Lower leg skin (tissue), 3 donors: ENCODE measurements around the gene PABPN1.

ENCODE experiments used
- CTCF ChIP-seq, 3 donors: fragments of 450-650 bp; IDR thresholded peaks; one replicate each; pipeline ENCODE4 v1.5.1; 2016; ENCODE audit warnings: antibody characterized with exemption in 3 of 3, mild to moderate bottlenecking in 3 of 3, moderate library complexity in 2 of 3
- POLR2A ChIP-seq, 2 donors: fragments of 450-650 bp; IDR thresholded peaks; one replicate each; pipeline ENCODE4 v1.6.1; 2016 to 2017; ENCODE audit warnings: antibody characterized with exemption in 2 of 2, mild to moderate bottlenecking in 1 of 2, moderate library complexity in 1 of 2

- TF ChIP-seq POLR2A (IDR thresholded peaks at IDR 0.05) (no peak), CTCF (IDR thresholded peaks at IDR 0.05) (no peak)
Observed at GRCh38 chr14:23319746-23320583, 1.3 kb upstream of the PABPN1 start.
